ENCODE data around the gene SLC25A41.

DNA sequence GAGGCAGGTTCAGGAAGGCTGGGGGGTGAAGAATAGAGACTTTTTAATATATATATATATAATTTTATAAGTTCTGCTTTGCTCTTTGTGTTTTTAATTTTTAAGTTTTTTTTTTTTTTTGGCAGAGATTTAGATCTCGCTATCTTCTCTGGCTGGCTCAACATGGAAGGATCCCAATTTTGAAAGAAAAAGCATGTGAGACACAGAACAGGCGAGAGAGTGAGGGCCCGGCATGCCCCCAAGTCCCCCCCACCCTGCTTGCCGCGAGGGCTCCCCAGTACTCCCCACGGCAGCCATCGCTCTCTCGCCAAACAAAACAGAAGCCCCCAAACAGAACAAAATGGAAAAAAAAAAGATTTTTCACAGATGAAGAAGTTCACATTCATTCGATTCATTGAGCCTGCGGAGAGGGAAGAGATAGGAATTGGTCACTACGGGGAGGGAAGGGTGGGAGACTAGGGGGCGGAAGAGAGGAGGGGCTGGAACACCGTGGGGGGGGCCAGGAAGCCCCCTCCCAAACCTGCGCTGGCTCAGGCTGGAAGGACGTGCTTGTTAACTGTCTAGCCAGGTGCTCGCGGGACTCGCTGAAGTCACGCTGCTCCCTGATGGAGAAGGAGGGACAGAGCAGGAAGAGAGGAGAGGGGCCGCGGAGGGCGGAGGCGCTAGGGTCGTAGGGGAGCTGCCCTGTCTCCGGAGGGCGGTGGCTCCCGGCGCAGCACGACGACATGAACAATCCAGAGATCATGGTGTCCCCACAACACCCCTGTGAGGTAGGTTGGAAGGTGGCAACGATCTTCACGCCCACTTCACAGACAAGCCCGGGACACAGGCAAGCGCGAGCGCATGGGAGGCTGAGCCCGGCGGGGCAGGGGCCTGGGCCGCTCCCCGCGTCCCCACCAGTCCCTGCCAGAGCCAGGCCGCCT, 19.6 kb downstream of the SLC25A41 start:
- TF ChIP-seq, protein P1, sequence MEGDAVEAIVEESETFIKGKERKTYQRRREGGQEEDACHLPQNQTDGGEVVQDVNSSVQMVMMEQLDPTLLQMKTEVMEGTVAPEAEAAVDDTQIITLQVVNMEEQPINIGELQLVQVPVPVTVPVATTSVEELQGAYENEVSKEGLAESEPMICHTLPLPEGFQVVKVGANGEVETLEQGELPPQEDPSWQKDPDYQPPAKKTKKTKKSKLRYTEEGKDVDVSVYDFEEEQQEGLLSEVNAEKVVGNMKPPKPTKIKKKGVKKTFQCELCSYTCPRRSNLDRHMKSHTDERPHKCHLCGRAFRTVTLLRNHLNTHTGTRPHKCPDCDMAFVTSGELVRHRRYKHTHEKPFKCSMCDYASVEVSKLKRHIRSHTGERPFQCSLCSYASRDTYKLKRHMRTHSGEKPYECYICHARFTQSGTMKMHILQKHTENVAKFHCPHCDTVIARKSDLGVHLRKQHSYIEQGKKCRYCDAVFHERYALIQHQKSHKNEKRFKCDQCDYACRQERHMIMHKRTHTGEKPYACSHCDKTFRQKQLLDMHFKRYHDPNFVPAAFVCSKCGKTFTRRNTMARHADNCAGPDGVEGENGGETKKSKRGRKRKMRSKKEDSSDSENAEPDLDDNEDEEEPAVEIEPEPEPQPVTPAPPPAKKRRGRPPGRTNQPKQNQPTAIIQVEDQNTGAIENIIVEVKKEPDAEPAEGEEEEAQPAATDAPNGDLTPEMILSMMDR (IDR thresholded peaks at IDR 0.05) = no peak
- TF ChIP-seq POLR2A (IDR thresholded peaks at IDR 0.05) = no peak

All from right lobe of liver (tissue), 4 donors.